OCI-LY1 (cell line): ENCODE data around the gene SP2.

ENCODE experiments used
- H2AFZ ChIP-seq: fragments of 200-600 bp; sonication (generic), shearing (Covaris generic); 2 replicates; pipeline ENCODE4 v1.6.0; 2014; ENCODE audit warnings: antibody characterized with exemption, mild to moderate bottlenecking, low read length
- H3F3A ChIP-seq: fragments of 200-600 bp; sonication (generic), shearing (Covaris generic); 2 replicates; pipeline ENCODE4 v1.6.0; 2014; ENCODE audit warnings: mild to moderate bottlenecking, antibody characterized with exemption, low read length, moderate library complexity; ENCODE audit not compliant: insufficient read depth
- H3K27ac ChIP-seq: fragments of 200-600 bp; sonication (generic); 2 replicates; pipeline ENCODE4 v1.5.1; 2014; ENCODE audit warnings: low read length, mixed run types, mild to moderate bottlenecking, low read depth; ENCODE audit not compliant: poor library complexity, severe bottlenecking
- H3K27me3 ChIP-seq: fragments of 200-600 bp; sonication (generic); 2 replicates; pipeline ENCODE4 v1.6.0; 2014; ENCODE audit warnings: antibody characterized with exemption, mild to moderate bottlenecking, low read length, moderate library complexity; ENCODE audit not compliant: insufficient read depth
- H3K36me3 ChIP-seq: fragments of 200-600 bp; sonication (generic); 2 replicates; pipeline ENCODE4 v1.6.1; 2014; ENCODE audit warnings: mild to moderate bottlenecking, antibody characterized with exemption, low read length, moderate library complexity, mixed read lengths; ENCODE audit not compliant: insufficient read depth
- H3K4me1 ChIP-seq: fragments of 200-600 bp; sonication (generic); 2 replicates; pipeline ENCODE4 v1.5.1; 2014; ENCODE audit warnings: mild to moderate bottlenecking, low read length, moderate library complexity; ENCODE audit not compliant: insufficient read depth, severe bottlenecking
- H3K4me2 ChIP-seq: fragments of 200-600 bp; sonication (generic), shearing (Covaris generic); 2 replicates; pipeline ENCODE4 v1.6.1; 2014; ENCODE audit warnings: low read length
- H3K4me3 ChIP-seq: fragments of 200-600 bp; sonication (generic); 2 replicates; pipeline ENCODE4 v1.5.1; 2014; ENCODE audit warnings: low read length, low read depth, mild to moderate bottlenecking, mixed read lengths; ENCODE audit not compliant: poor library complexity, severe bottlenecking
- H3K79me2 ChIP-seq: fragments of 200-600 bp; shearing (Covaris generic); 2 replicates; pipeline ENCODE4 v1.6.1; 2016; ENCODE audit warnings: mixed run types, low read length, mixed read lengths; ENCODE audit not compliant: insufficient read depth
- H3K9ac ChIP-seq: fragments of 200-600 bp; sonication (generic), shearing (Covaris generic); 2 replicates; pipeline ENCODE4 v1.6.1; 2014; ENCODE audit warnings: mild to moderate bottlenecking, low read length, mixed read lengths
- H3K9me2 ChIP-seq: fragments of 200-600 bp; sonication (generic), shearing (Covaris generic); 2 replicates; pipeline ENCODE4 v1.6.1; 2014; ENCODE audit warnings: low read depth, mild to moderate bottlenecking, low read length, mixed read lengths
- H3K9me3 ChIP-seq: fragments of 200-600 bp; shearing (Covaris generic); 2 replicates; pipeline ENCODE4 v1.6.1; 2014; ENCODE audit warnings: low read length, mixed read lengths
- H4K20me1 ChIP-seq: fragments of 200-600 bp; sonication (generic), shearing (Covaris generic); 2 replicates; pipeline ENCODE4 v1.6.0; 2016; ENCODE audit warnings: mild to moderate bottlenecking, low read length; ENCODE audit not compliant: insufficient read depth
- EZH2 ChIP-seq: fragments of 200-600 bp; sonication (generic), shearing (Covaris generic); IDR thresholded peaks from 2 replicates; pipeline ENCODE4 v1.8.0; 2017; ENCODE audit warnings: borderline replicate concordance, mixed run types, mild to moderate bottlenecking, antibody characterized with exemption, low read length, moderate library complexity, mixed read lengths
- TF ChIP-seq, protein P1 (sequence below): fragments of 200-600 bp; sonication (generic), shearing (Covaris generic); IDR thresholded peaks from 2 replicates; pipeline ENCODE4 v1.5.1; 2017; ENCODE audit warnings: mild to moderate bottlenecking, antibody characterized with exemption, low read length, moderate library complexity, mixed read lengths

SP2 gene

DNA sequence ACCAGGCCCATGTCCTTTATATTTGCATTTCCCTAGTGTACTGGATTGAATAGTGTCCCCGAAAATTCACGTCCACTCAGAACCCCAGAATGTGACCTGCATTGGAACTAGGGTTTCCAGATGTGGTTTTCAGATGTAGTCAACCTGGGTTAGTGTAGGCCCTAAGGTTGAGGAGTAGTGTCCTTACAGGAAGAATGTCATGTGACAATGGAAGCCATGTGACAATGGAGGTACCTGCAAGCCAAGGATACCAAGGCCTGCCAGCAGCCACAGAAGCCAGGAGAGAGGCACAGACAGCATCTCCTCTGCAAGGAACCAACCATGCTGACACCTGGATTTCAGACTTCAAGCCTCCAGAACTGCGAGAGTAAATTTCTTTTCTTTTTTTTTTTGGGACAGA is 66.9 kb downstream of the SP2 start:
- TF ChIP-seq EZH2, result no peak
- TF ChIP-seq, protein P1, sequence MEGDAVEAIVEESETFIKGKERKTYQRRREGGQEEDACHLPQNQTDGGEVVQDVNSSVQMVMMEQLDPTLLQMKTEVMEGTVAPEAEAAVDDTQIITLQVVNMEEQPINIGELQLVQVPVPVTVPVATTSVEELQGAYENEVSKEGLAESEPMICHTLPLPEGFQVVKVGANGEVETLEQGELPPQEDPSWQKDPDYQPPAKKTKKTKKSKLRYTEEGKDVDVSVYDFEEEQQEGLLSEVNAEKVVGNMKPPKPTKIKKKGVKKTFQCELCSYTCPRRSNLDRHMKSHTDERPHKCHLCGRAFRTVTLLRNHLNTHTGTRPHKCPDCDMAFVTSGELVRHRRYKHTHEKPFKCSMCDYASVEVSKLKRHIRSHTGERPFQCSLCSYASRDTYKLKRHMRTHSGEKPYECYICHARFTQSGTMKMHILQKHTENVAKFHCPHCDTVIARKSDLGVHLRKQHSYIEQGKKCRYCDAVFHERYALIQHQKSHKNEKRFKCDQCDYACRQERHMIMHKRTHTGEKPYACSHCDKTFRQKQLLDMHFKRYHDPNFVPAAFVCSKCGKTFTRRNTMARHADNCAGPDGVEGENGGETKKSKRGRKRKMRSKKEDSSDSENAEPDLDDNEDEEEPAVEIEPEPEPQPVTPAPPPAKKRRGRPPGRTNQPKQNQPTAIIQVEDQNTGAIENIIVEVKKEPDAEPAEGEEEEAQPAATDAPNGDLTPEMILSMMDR, result no peak
- no peaks in the 10 kb centered on the region for H4K20me1 ChIP-seq
- H3K27me3 ChIP-seq, result no peaks in the 10 kb centered on the region

DNA sequence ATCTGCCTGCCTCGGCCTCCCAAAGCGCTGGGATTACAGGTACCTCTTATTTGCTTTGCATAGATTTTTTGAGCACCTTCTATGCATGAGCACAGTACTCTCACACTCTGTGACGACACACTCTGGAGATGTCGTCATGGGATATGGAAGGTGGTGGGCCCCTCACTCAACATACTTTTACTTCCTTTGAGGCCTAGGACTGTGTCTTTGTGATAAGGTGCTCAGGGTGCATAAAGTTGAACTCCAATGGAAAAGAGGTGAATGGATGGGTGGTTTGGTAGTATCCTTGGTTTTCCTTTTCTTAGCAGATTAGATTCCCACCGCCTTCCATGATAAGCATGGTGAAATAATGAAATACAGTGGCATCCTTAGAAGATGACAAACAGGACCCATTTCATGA is 68.8 kb downstream of the SP2 start:
- H3K27ac ChIP-seq, result no peak overlapping the region
- H3K79me2 ChIP-seq, result no peaks in the 10 kb centered on the region
- no peak overlapping the region for H3K4me2 ChIP-seq
- H3K9me3 ChIP-seq, result no peaks in the 10 kb centered on the region
- no peak overlapping the region for H3K9ac ChIP-seq
- TF ChIP-seq, protein P1, result no peak
- no peak for TF ChIP-seq EZH2
- no peak overlapping the region for H3K4me3 ChIP-seq
- H3K4me1 ChIP-seq, result peaks cover under 1% of the 10 kb centered on the region
- no peaks in the 10 kb centered on the region for H3F3A ChIP-seq
- H3K27me3 ChIP-seq, result no peaks in the 10 kb centered on the region
- H3K36me3 ChIP-seq, result no peaks in the 10 kb centered on the region
- H4K20me1 ChIP-seq, result no peaks in the 10 kb centered on the region
- H3K9me2 ChIP-seq, result no peaks in the 10 kb centered on the region
- no peak overlapping the region for H2AFZ ChIP-seq

More for the DNA sequence above, 66.9 kb downstream of the SP2 start:
- no peaks in the 10 kb centered on the region for H3K79me2 ChIP-seq
- H3K9me3 ChIP-seq, result no peaks in the 10 kb centered on the region
- H3K9me2 ChIP-seq, result no peaks in the 10 kb centered on the region
- no peaks in the 10 kb centered on the region for H3K36me3 ChIP-seq
- no peak overlapping the region for H3K9ac ChIP-seq
- H3K4me1 ChIP-seq, result no peaks in the 10 kb centered on the region
- H3K27ac ChIP-seq, result no peak overlapping the region
- no peak overlapping the region for H3K4me2 ChIP-seq
- H2AFZ ChIP-seq, result no peak overlapping the region
- no peak overlapping the region for H3K4me3 ChIP-seq
- H3F3A ChIP-seq, result no peaks in the 10 kb centered on the region

DNA sequence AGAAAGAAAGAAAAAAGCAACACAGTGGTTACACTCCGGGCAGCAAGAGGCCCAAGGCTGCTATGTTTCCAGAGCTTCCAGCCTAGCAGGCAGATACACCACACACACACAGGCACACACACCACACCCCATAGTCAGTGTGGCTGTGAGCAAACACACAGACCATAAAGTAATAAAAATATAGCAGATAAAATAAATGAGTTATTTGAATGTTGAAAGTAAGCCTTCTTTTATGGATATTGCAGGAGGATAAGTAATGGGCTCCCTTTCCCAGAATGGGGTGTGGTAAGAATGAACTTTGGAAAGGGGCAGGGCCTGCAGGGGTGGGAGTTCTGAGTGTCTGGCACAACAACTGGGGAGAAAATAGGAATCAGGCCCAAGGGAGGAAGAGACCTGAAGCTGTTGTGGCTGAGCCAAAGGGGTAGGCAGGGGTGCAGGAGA is 70.1 kb downstream of the SP2 start:
- Histone ChIP-seq H3K9me2 (no peaks in the 10 kb centered on the region), H3K4me3 (no peak overlapping the region), H3K27me3 (no peaks in the 10 kb centered on the region), H3K9ac (no peak overlapping the region), H3F3A (no peaks in the 10 kb centered on the region), H4K20me1 (no peaks in the 10 kb centered on the region), H2AFZ (no peak overlapping the region), H3K9me3 (no peaks in the 10 kb centered on the region), H3K27ac (no peak overlapping the region), H3K79me2 (no peaks in the 10 kb centered on the region), H3K36me3 (no peaks in the 10 kb centered on the region), H3K4me1 (peaks cover 8% of the 10 kb centered on the region), H3K4me2 (no peak overlapping the region)
- TF ChIP-seq, protein P1, result no peak
- no peak for TF ChIP-seq EZH2
